Effector memory CD4-positive, alpha-beta T cell (primary cell): ENCODE measurements around the gene ARHGEF3.

Experiments used
- DNase-seq, 3 donors: peaks; one replicate each; pipeline ENCODE4 v3.0.0-alpha.2; 2020
- H3K27ac ChIP-seq: 2 replicates; pipeline ENCODE4 v1.7.0; 2013; ENCODE audit warnings: mild to moderate bottlenecking, low read length, moderate library complexity; ENCODE audit not compliant: insufficient read depth, poor library complexity, severe bottlenecking
- H3K27me3 ChIP-seq: replicated peaks from 2 replicates; pipeline ENCODE4 v1.7.0; 2013; ENCODE audit warnings: mild to moderate bottlenecking, low read length; ENCODE audit not compliant: insufficient read depth, control insufficient read depth, poor library complexity, severe bottlenecking
- H3K36me3 ChIP-seq: 2 replicates; pipeline ENCODE4 v1.7.0; 2013; ENCODE audit warnings: mild to moderate bottlenecking, low read length, moderate library complexity; ENCODE audit not compliant: control insufficient read depth, insufficient read depth
- H3K4me1 ChIP-seq: 2 replicates; pipeline ENCODE4 v1.7.0; 2013; ENCODE audit warnings: low read length, mild to moderate bottlenecking; ENCODE audit not compliant: control insufficient read depth, insufficient read depth, poor library complexity, severe bottlenecking
- H3K4me3 ChIP-seq: 2 replicates; pipeline ENCODE4 v1.7.0; 2013; ENCODE audit warnings: low read length, low read depth, mild to moderate bottlenecking; ENCODE audit not compliant: insufficient read depth, poor library complexity, severe bottlenecking
- H3K9me3 ChIP-seq: 2 replicates; pipeline ENCODE4 v1.7.0; 2013; ENCODE audit warnings: mild to moderate bottlenecking, low read length, moderate library complexity; ENCODE audit not compliant: control insufficient read depth

ARHGEF3 gene

GRCh38 chr3:56833536-56833935 is 31.8 kb upstream of the ARHGEF3 start:
- H3K4me3 ChIP-seq = no peak overlapping the region
- no peaks in the 10 kb centered on the region for H3K9me3 ChIP-seq
- no peak for DNase-seq
- no peak overlapping the region for H3K27ac ChIP-seq
- no peaks in the 10 kb centered on the region for H3K27me3 ChIP-seq
- H3K4me1 ChIP-seq = no peaks in the 10 kb centered on the region
- peaks cover 7% of the 10 kb centered on the region for H3K36me3 ChIP-seq

DNA sequence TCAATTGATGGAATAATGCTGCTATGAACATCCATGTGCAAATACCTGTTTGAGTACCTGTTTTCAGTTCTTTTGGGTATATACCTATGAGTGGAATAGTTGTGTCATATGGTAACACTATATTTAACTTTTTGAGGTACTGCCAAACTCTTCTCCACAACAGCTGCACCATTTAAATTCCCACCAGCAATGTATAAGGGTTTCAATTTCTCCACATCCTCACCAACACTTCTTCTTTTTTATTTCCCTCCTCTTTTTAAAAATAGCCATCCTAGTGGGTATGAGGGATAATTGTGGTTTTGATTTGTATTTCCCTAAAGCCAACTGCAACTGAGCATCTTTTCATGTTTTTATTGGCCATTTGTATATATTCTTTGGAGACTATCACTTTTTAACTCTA is 31.3 kb upstream of the ARHGEF3 start:
- Histone ChIP-seq H3K4me3 (no peak overlapping the region), H3K36me3 (peaks cover 7% of the 10 kb centered on the region), H3K27me3 (no peaks in the 10 kb centered on the region), H3K9me3 (no peaks in the 10 kb centered on the region), H3K4me1 (no peaks in the 10 kb centered on the region), H3K27ac (no peak overlapping the region)
- DNase-seq = no peak

DNA sequence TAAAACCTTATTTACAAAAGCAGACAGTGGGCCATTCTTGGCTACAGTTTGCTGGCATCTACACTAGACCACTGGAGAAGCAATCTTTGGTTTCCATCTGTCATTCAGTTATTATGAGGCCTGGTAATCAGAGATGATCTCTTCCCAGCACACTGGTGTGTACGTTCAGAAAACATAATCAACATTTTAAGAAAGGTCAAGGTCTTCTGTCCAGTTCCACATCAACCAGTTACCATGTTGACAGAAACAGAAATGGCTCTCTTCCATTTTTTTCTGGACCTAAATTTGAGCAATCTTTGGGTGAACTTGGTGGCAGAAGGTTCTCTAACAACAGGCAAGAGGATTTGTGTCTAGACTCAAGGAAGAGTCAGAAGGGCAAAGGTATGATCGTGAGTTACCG is 29.8 kb upstream of the ARHGEF3 start:
- no peak overlapping the region for H3K27ac ChIP-seq
- H3K9me3 ChIP-seq = no peaks in the 10 kb centered on the region
- H3K27me3 ChIP-seq = no peaks in the 10 kb centered on the region
- no peak overlapping the region for H3K4me3 ChIP-seq
- DNase-seq = no peak
- no peaks in the 10 kb centered on the region for H3K36me3 ChIP-seq
- H3K4me1 ChIP-seq = no peaks in the 10 kb centered on the region

- DNase-seq = no peak
- Histone ChIP-seq H3K27me3 (no peaks in the 10 kb centered on the region), H3K4me1 (peaks cover 1% of the 10 kb centered on the region), H3K9me3 (no peaks in the 10 kb centered on the region), H3K4me3 (no peak overlapping the region), H3K36me3 (no peaks in the 10 kb centered on the region), H3K27ac (no peak overlapping the region)
Measured at GRCh38 chr3:56830884-56831283, 29.1 kb upstream of the ARHGEF3 start.

- no peak for DNase-seq
- Histone ChIP-seq H3K36me3 (no peaks in the 10 kb centered on the region), H3K27ac (no peak overlapping the region), H3K9me3 (no peaks in the 10 kb centered on the region), H3K4me3 (no peak overlapping the region), H3K27me3 (no peaks in the 10 kb centered on the region), H3K4me1 (peaks cover 9% of the 10 kb centered on the region)
Measured at GRCh38 chr3:56829533-56829932, 27.8 kb upstream of the ARHGEF3 start.

DNA sequence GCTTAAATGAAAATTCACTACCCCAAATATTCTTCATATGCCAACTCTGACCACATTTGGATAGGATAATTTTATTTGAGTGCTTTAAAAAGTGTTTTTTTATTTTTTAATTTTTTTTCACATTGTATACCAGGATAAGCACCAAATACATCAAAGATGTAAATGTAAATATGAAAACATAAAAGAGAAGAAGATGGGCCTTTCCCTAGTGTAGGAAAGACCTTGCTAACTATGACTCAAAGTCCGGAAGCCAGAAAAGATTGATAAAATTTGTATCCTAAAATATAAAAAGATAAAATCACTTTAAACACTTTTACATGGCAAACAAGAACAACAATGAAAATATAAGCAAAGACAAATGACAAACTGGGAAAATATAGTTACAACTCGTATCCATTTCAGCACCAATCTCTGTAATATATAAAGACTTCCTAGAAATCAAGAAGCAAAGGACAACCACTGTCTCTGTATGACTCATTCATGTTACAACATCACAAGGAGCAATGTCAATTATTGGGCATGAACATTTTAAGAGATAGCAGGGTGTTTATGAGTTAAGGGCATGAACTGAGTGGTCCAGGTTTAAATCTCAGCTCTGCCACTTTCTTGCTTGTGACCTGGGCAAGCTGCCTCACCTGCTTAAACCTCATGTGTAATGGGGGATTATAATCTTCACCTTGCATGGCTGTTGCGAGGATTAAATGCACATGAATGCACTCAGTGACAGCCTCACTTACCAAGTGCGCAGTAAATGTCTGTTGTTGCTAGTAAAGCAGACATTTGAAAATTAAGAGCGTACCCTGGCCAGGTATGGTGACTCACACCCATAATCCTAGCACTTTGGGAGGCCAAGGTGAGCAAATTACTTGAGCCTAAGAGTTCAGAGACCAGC is 25.3 kb upstream of the ARHGEF3 start:
- DNase-seq = no peak
- Histone ChIP-seq H3K4me1 (peaks cover 22% of the 10 kb centered on the region), H3K4me3 (no peak overlapping the region), H3K27me3 (no peaks in the 10 kb centered on the region), H3K9me3 (no peaks in the 10 kb centered on the region), H3K36me3 (no peaks in the 10 kb centered on the region), H3K27ac (no peak overlapping the region)

GRCh38 chr3:56825567-56826438 is 24.1 kb upstream of the ARHGEF3 start:
- DNase-seq = no peak

DNA sequence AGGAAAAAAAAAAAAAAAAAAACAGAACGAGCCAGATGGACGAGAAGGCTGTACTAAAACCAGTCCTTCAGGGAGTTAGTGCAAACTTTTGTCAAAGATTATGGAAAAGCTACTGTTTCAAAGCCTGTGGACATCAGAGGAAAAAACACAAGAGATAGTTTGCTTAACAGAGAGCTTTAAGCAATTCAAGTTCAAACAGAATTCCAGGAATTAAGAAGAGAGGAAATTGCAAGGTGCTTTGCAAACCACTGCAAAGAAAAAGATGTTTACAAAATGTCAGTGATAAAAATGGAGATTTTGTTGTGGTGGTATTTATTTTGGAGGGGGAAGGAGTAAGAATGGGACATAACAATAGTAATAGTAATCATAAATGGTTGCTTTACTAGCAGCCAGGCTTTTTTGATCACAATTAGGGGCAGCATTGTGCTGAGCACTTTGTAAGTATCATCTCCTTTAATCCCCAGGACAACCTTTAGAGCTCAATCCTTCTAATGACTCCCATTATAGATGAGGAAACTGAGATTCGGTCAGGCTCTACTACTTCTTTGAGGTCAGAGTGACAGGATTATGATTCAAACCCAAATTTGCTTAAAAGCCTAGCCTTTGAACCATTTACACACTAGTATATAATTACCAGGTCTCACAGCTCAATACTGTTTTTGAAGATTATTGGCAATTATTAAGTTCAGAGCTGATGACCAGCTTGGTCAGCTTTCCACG is 22.4 kb upstream of the ARHGEF3 start:
- no peaks in the 10 kb centered on the region for H3K27me3 ChIP-seq
- no peaks in the 10 kb centered on the region for H3K36me3 ChIP-seq
- no peak overlapping the region for H3K27ac ChIP-seq
- no peaks in the 10 kb centered on the region for H3K9me3 ChIP-seq
- DNase-seq = no peak
- no peak overlapping the region for H3K4me3 ChIP-seq
- H3K4me1 ChIP-seq = peaks cover 22% of the 10 kb centered on the region

More at GRCh38 chr3:56825567-56826438, 24.1 kb upstream of the ARHGEF3 start:
- Histone ChIP-seq H3K4me3 (no peak overlapping the region), H3K27me3 (no peaks in the 10 kb centered on the region), H3K36me3 (no peaks in the 10 kb centered on the region), H3K9me3 (no peaks in the 10 kb centered on the region), H3K27ac (no peak overlapping the region), H3K4me1 (peaks cover 22% of the 10 kb centered on the region)

DNA sequence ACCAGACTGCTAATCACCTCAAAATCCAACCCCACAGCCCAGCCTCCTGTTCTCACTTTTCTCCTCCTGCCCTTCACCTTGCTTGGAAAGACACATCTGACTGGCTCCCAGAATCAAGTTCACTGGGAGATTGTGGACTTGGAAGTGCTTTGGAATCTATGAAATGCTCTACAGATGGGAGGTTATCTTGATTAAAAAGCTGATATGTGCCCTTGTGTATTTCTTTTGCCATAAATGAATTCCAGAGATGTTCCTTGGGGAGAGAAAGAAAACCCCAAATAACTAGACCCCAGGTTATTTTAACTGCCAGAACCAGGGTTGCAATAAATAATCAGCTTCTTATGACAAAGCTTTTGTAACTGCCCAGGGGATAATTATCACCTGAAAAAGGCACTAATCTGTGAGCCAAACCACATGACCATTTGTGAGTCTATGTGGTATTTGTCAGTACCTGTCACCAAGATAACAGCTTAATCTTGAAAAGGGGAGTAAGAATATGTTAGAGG is 21.7 kb upstream of the ARHGEF3 start:
- H3K4me3 ChIP-seq = no peak overlapping the region
- no peak for DNase-seq
- H3K36me3 ChIP-seq = no peaks in the 10 kb centered on the region
- no peak overlapping the region for H3K27ac ChIP-seq
- H3K4me1 ChIP-seq = peaks cover 25% of the 10 kb centered on the region
- no peaks in the 10 kb centered on the region for H3K27me3 ChIP-seq
- H3K9me3 ChIP-seq = no peaks in the 10 kb centered on the region
